HG02642 (cell line): ENCODE measurements around the gene SAMD4B.
"Not testable (repeated sequence)": the region's sequence is repeated elsewhere in the genome, so short reads cannot be mapped to it uniquely, and the experiment has no call there.

Experiments used
- ATAC-seq: cut with Tn5 transposase; IDR thresholded peaks from one replicate; pipeline ENCODE4 v1.9.1; 2021; ENCODE audit warnings: mild to moderate bottlenecking; ENCODE audit not compliant: unreplicated experiment, poor library complexity

Gene SAMD4B

DNA sequence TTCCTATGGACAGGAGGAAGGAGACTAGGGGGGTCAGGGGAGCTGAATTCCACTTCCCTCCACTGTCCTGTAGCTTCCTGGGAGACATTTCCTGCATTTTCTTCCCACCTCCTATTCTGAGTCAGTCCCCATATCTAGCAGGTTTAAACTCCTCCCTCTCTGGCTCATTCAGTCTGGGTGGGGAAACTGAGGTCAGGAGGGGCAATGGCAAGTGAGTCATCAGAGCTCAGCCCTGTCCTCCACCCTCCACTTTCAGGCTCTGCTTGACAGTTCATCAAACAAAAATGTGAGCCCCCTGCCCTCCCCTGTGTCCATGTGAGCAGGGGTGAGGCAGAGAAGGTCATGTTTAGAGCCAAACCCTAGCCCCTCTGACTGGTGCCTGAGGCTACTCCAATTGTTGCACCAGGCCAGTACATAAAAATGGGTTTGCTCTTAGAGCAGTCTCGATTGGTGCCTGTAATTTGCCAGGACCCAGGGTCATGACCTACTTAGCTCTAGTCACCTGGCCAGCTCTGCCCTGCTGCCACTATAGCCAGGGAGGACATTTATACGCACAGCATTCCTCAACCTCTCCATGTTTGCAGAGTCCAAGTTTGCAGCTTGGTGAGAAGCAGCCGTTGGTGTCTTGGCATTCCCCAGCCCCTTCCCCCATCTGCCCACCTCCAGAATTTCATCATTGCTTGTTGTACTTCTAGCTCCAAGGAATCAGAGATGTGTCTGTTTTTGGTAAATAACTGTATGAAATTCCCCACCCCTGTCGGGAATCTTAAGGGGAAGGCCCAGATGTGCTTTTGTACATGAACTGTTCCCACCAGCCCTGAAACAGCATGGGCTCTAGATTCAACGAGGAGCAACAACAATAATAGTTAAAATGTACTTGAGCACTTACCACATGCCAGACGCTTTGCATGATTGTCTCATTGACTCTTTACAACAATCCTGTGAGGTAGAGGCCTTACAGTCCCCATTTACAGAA, 20.7 kb downstream of the SAMD4B start:
- no peak for ATAC-seq

DNA sequence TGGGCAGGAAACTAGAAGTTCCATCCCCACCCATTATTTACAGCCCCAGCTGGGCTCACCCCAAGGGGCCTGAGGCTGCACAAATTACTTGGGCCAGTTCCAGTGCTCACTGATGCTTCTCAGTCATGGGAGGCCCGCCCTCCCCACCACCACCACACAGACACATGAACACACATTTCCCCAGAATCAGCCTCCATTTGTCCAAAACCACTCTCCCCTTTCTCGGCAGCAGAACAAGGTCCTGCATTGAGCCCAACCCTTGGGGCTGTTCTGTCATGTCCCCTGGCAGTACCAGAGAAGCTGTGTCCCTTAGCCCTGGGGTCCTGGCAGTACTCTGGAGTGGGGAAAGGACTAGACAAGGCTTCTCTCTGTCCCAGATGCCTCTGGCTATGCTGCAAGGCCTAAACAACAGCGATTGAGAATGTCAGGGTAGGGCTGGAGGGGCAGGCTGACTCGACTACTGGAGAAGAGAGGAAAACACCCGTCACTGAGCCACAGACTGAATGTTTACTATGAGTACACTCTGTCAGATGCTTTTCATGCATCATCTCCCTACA, 21.8 kb downstream of the SAMD4B start:
- ATAC-seq, result no peak

DNA sequence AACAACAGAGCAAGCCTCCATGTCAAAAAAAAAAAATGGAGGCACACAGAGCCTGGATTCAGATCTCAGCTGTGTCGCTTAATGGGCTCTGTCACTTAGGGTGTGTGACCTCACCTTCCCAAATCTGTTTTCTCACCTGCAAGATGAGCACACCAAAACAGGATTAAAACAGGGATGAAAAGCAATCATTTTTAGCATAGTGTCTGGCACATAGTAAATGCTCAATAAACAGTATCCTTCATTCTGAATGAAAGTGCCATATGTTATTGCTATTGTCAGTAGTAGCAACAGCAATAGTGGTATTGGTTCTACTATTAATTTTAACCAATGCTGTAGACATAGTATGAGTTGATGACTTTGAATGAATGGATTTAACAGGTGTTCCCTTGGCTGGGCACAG, 23.3 kb downstream of the SAMD4B start:
- no peak for ATAC-seq

DNA sequence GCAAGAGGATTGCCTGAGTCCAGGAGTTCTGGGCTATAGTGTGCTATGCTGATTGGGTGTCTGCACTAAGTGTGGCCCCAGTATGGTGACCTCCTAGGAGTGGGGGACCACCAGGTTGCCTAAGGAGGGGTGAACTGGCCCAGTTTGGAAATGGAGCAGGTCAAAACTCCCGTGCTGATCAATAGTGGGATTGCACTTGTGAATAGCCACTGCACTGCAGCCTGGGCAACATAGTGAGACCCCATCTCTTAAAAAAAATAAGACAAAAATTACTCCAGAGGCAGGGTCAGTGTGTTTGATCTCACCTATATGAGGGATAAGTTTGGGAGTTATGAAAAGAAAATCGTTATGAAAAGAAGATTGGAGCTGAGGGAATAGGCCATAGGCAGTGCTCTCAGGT, 27.0 kb downstream of the SAMD4B start:
- ATAC-seq, result no peak

DNA sequence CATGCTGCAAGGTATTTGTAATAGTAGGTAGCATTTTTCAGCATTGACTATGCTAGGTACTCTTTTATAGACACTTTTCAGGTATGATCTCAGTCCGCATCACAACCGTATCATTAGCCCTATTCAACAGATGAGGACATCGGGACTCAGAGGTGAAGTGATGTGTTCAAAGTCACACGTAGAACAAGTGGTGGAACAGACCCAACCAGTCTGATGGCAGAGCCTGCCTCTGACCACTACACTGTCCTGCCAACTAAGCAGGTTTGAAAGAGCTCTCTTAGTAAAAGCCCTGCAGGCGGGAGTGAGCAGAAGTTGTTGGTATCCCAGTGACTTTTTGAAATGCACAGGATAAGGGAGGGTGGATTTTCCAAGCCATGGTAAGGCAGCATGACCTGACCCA, 28.5 kb downstream of the SAMD4B start:
- ATAC-seq, result no peak

DNA sequence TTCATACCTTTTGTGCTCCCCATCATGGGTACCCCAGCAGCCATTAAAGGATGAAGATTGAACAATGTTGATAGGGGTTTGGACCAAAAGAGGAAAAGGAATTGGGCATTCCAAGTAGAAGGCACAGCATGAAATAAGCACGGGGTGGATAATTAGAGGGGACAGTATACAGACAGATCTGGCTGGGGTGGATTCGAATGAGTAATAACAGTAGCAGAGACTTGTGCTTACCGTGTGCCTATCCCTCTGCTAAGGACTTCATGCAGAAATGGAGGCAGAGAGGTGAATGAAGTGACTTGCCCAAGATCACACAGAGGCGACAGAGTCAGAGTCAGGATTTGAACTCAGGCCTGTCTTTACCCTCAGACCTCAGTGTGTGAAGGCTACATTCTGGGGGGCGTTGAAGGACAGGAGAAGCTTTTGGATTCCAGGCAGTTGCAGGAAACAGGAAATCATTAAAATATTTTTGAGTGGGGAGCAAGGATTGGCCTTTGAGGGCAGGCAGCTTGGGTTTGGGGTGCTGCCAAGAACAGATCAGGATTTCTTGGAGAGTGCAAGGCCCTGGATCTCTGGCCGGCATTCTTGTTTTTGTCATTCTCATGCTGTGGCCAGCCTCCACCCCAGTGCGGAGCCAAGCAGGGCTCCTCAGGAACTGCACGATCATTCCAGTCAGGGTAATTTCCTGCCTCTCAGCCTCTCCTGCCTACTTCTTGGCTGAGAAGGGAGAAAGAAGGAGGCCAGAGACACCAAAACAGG, 30.0 kb downstream of the SAMD4B start:
- no peak for ATAC-seq

DNA sequence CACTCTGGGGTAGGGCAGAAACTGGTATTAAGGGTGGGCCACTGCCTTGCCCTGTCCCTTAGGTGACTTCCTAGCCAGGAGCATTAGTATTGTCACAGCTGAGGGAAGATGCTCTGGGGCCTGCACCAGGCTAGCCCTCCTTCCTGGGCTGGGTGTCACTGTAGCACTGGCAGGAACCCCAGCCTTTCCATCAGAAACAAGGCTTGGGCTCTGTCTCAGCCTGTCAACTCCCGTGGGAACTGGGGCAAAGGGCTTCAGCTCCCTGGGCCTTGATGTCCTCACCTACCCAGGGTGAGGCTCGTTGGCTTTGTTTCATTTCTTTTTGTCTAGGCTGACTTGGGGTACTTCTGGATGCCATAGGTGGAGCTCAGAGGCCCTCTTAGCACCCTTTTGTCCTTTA, 30.7 kb downstream of the SAMD4B start:
- no peak for ATAC-seq

DNA sequence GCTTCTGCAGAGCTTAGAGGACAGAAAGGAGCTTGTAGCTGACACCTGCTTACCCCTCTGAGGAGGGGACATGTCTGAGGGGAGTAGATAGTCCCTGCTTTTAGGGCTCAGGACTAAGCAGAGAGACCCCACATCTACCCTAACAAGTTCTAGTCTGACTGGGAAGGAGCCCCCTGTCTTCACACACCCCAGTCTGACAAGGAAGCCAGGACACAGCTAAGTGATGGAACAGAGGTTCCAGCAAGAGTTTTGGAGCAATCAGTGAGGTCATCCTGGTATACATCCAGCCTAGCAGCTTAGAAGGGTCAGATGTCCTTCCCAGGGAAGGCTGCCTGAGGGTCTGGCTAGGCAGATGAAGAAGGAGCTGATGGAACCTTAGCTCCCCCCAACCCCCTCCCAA, 33.7 kb downstream of the SAMD4B start:
- ATAC-seq, result no peak

DNA sequence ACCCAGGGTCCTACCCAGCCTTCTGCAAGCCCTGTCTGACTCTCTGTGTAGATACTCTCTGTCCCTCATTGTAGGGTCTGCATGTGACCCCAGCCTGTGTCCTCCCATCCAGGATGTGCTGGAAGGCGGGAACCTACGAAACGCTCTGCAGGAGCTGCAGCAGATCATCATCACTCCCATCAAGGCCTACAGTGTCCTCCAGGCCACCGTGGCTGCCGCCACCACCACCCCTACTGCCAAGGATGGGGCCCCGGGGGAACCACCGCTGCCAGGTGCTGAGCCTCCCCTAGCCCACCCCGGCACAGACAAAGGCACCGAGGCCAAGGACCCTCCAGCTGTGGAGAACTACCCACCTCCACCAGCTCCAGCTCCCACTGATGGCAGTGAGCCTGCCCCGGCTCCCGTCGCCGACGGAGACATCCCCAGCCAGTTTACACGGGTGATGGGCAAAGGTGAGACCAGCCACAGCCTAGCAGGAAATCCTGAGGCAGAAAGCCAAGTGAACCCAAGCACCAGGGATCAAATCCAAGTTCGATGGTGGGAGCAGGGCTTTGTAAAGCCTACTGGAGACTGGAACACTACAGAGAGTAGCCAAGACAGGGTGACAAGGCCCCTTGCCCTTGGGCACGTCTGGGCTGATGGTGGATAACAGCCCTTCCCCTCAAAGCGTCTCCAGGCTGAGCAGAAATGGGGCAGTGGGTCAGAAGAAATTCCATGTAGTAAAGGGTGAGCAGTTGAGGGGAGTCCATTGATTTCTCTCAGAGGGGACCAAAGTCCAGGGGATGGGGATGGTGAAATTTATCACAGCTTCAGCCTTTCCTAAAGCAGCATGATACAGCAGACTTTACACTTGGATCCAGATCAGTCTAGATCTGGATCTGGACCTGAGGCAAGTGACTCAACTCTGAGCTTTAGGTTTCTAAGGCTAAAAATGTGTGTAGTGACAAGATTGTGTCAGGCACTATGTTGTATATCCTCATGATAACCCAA, 35.4 kb downstream of the SAMD4B start:
- no peak for ATAC-seq

DNA sequence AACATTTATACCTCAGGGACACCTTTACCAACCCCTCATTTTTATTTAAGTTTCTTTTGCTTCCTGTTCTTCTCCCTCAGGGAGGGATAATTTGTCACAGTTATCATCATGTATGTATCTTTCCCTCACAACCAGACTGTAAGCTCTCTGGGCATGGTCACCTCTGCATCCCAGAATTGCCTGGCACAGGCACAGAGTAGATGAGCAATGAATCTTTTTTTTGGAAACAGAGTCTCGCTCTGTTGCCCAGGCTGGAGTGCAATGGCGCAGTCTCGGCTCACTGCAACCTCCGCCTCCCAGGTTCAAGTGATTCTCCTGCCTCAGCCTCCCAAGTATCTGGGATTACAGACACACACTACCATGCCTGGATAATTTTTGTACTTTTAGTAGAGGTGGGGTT, 37.1 kb downstream of the SAMD4B start:
- not testable (repeated sequence) for ATAC-seq

DNA sequence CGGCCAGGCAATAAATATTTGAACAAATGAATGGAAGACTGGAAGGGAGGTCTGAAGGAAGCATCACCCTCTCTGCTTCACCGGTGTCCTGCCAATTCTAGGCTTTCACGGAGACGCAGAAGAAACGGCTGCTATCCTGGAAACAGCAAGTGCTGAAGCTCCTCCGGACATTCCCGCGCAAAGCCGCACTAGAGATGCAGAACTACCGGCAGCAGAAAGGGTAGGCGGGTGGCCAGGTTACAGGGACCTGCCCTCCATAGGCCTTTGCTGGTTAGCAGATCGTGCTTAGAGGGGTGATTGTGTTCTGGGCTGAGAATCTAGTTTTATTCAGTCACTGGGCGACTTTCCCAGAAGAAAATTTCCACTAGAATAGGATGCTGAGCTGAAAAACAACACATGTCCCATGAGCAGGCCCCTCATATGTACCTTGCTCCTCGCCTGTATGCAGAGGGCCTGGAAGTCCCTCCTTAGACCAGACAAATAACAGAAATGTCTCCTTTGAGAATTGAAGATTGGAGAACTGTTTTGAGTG, 37.7 kb downstream of the SAMD4B start:
- ATAC-seq, result no peak

DNA sequence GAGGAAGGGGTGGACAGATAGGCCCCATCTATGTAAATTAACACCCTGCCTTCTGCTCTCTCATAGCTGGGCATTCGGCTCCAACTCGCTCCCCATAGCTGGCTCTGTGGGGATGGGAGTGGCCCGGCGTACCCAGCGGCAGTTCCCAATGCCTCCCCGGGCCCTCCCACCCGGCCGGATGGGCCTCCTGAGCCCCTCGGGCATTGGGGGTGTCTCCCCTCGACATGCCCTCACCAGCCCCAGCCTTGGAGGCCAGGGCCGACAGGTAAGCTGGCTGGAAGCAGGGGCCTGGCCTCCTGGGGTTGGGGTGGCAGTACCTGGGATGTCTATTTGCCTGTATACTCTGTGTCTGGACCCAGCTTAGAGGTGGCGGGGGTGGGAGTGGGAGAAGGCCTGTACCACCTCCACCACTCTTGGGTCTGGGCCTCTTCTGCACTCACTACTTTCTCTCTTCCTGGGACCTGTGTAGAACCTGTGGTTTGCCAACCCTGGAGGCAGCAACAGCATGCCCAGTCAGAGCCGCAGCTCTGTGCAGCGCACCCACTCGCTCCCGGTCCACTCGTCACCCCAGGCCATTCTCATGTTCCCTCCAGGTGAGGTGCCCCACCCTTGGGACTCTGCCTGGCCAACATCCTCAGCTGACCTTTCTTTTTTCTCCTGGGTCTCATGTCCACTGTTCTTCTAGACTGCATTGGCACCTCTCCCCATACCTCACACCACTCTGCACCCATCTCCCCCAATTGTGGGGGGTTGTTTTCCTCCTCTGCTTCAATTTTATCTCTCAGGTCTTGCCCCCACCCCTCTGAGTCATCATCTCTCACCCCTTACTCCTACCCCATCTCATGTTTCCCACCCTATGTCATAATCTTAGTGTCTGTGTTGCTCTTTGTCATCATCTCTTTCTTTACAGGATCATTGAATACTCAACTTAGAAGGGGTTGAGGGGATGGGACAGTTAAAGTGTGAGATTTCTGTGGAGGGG, 38.6 kb downstream of the SAMD4B start:
- ATAC-seq, result no peak

DNA sequence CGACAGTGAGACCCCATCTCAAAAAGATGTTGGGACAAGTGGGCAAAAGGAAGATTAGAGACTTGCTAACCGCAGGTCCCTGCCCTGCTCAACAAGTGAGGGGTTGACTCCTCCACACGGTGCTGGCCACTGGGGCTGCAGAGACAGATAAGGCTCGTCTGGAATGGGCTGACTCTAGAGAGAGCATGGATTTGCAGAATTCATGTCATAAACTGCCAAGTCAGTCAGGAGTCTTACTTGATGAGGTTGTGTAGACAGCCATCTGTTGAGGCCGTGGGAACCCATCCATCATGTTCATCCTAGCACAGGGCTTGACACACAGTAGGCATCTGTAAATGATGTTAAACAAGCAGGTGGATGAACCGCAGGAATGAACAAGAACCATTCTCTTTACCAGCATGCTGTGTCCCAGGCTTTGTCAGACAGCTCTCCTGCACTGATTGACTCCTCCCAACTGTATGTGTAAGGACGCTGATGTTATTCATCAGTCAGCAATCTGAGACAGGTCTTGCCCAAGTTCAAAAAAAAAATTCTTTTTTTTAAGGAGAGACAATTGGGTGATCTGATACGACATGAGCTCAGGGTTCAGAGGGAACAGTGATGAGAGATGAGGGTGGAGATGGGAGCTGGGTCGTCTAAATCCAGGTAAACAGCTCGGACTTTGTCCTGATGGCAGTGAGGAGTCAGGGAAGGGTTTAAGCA, 39.8 kb downstream of the SAMD4B start:
- no peak for ATAC-seq

DNA sequence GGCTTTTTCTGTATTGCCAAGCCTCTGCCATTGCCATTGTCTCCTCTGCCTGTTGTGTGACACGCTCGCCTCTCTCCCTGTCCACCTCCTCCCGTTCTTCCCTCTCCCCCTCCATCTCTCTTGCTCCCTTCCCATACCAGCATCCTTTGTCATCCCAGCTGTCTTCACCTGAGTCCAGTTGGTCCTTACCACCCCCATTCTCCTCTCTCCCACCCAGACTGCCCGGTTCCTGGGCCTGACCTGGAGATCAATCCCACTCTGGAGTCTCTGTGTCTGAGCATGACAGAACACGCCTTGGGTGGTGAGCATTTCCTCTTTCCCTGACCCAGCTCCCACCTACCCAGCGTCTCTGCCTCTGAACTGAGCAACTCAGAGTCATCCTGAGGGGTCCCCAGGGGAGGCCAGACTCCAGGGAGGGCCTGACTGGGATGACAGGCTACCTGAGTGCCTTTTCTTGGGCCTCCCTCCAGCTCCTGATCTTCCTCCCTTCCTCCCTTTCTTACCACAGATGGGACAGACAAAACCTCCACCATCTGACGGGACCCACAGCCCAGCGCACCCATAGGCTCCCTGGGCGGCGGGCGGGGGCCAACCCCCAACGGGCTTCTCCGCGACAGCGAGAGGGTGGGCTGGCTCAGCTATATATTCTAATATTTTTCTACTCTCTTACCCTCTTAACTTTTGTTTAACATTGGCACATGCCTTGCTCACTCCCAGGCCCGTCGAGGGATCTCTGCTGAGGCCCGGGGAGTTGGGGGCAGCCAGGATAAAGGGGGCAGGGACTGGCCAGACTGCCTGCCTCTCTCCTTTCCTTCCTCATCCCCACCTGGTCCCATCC, 41.0 kb downstream of the SAMD4B start:
- no peak for ATAC-seq

DNA sequence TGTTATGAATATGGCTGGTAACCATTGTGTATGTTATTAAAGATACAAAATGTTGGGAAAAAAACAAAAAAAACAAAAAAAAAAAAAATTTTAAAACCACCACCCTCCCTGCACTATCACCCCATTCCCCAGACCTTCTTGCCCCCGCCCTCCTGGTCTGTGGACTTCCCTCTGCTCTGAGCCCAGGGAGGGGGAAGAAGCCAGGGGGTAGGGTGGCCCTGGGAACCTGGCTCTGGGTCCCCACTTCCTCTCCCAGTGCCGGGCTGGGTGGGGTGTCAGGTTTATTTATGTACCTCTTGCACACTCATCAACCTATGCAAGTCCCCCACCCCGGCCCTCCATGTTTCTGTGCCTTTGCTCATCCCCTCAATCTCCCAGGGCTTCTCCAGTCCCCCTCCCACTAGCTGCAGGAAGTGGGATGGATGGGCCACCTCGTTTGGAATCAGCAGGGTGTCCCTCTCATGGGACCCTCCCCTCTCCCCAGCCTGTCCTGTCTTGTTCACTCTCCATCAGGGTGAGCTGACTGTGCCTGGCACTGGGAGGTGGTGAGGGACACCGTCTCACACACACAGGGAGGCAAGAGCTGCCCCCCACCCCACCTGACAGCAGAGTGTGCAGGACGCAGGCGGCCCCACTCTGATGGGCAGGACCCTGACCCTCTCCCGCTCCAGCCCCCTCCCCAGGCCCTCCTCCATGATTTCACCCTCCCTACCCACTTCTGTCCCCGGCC, 42.8 kb downstream of the SAMD4B start:
- no peak for ATAC-seq

DNA sequence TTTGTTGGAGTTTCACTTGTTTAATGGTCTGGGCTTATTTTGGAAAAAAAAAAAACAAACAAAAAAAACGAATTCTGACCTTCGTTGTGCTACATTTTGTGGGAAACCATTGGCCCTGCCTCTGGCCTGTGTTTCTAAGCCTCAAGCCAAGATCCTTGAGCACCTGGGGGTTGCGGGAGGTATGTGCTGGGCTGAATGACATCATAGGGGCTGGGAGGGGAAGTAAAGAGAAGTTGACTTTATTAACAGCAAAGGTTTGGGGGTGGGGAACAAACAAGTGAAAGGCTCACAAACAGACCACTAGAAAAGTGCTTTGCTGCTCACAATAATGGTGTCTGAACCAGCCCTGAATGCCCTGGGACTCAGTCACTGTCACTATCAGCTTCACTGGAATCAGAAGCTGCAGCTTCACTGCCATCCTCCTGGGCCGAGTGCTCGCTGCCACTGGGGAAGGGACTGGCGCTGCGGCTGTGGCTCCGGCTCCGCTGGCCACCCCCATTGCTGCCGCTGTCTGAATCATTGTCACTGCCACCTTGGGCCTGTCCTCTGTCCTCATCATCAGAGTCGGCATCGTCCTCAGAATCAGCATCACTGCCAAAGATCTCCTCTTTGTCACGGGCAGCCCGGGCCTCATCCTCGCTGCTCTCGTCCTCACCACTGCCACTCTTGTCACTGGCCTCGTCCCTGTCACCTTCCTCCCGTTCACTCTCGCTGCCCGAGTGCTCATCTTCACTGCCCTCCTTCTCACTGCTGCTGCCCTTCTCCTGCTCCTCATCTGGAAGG, 43.6 kb downstream of the SAMD4B start:
- ATAC-seq, result no peak
